ENCODE measurements around the gene SPTLC3. TPM values are rescaled to one million over a fixed set of nuclear protein-coding genes. Genes with fewer than 3 reads are reported as not detected.

Gene SPTLC3
- total and polyA plus RNA-seq, 2 of the 13 experiments (the other 11 are each of a cell fraction or from before 2014, with no cell fraction given): 20.5 to 95.6 TPM

DNA sequence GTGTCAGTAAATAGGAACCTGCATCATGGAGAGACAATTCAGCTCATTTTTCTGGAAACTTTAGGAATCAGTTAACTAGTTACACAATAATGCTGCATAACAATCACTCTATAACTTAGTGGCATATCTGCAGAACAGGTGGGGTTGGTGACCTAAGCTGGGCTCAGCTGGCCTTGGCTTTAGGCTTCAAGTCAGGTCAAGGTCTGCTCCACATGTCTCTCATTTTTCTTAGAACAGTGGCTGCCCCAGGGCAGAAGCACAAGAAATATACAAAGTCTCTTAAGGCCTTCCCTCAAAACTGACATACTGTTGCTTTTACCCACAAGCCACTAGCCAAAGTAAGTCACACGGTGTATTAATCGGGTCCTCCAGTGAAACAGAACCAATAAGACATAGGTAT lies 198.2 kb downstream of the SPTLC3 start:
- Histone ChIP-seq H3K27ac (ENCODE audit: extremely low read length, insufficient read depth, low read length) (no peak overlapping the region), H3K36me3 (replicated peaks in 1 of 2; ENCODE audit: control insufficient read depth in 1 of 2, insufficient read depth in 2 of 2, low read length in 2 of 2) (no peaks in the 10 kb centered on the region), H3K4me1 (ENCODE audit: insufficient read depth, low read length) (no peaks in the 10 kb centered on the region), H3K27me3 (ENCODE audit: control insufficient read depth in 1 of 2, insufficient read depth in 2 of 2, low read length in 2 of 2) (peaks cover 0 to 9% of the 10 kb centered on the region in 2 experiments; a peak in 1 of 5 replicates), H3K9ac (ENCODE audit: insufficient read depth, low read depth, low read length) (no peak overlapping the region), H4K20me1 (ENCODE audit: insufficient read depth, low read length) (no peaks in the 10 kb centered on the region), H2AFZ (ENCODE audit: low read length) (no peak overlapping the region), H3K4me3 (replicated peaks in 1 of 3; ENCODE audit: insufficient read depth in 1 of 3, low read depth in 2 of 3, low read length in 3 of 3) (no peak overlapping the region), H3K4me2 (ENCODE audit: low read depth, low read length) (no peak overlapping the region), H3K9me3 (ENCODE audit: low read length) (no peaks in the 10 kb centered on the region), H3K79me2 (ENCODE audit: insufficient read depth, low read length) (no peaks in the 10 kb centered on the region)
- 44% methylated on average over 2 of the region's 2 CpGs for WGBS (ENCODE audit: low lambda C conversion rate)
- ChIA-PET CTCF (ENCODE audit: low intra/inter-chr PET ratio, low total read pairs) (no interaction called here), POLR2A (no interaction called here)
- in situ Hi-C loops (cut with HindIII; ENCODE audit: extremely low pct_ligation_motif_present, low pct_unique_long_range_greater_than_20kb): no loop called here
- ATAC-seq (no peak), FAIRE-seq (no peak), DNase-seq (ENCODE audit: low spot score) (no peak)
- TF ChIP-seq ZNF660 (CRISPR knock-in tag; IDR thresholded peaks at IDR 0.05; ENCODE audit: borderline replicate concordance, low read depth) (no peak), ARHGAP35 (CRISPR knock-in tag; IDR thresholded peaks at IDR 0.05; ENCODE audit: borderline replicate concordance) (no peak), PAF1 (CRISPR knock-in tag; IDR thresholded peaks at IDR 0.05) (no peak), PLRG1 (conservative IDR thresholded peaks at IDR 0.05) (no peak), ZSCAN29 (CRISPR knock-in tag; conservative IDR thresholded peaks at IDR 0.05) (no peak), LCORL (IDR thresholded peaks at IDR 0.05) (no peak), LCORL (CRISPR knock-in tag; IDR thresholded peaks at IDR 0.05) (no peak), ASH2L (IDR thresholded peaks at IDR 0.05; ENCODE audit: insufficient read length, low read depth, low read length) (no peak), ZNF720 (CRISPR knock-in tag; IDR thresholded peaks at IDR 0.05) (no peak), SRSF1 (optimal IDR thresholded peaks at IDR 0.05; ENCODE audit: low read depth, low read length) (no peak), SSRP1 (CRISPR knock-in tag; IDR thresholded peaks at IDR 0.05) (no peak)
- TF ChIP-seq, protein P1, sequence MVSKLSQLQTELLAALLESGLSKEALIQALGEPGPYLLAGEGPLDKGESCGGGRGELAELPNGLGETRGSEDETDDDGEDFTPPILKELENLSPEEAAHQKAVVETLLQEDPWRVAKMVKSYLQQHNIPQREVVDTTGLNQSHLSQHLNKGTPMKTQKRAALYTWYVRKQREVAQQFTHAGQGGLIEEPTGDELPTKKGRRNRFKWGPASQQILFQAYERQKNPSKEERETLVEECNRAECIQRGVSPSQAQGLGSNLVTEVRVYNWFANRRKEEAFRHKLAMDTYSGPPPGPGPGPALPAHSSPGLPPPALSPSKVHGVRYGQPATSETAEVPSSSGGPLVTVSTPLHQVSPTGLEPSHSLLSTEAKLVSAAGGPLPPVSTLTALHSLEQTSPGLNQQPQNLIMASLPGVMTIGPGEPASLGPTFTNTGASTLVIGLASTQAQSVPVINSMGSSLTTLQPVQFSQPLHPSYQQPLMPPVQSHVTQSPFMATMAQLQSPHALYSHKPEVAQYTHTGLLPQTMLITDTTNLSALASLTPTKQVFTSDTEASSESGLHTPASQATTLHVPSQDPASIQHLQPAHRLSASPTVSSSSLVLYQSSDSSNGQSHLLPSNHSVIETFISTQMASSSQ (IDR thresholded peaks at IDR 0.05; ENCODE audit: low read depth): no peak
- TF ChIP-seq, protein P1 (CRISPR knock-in tag; IDR thresholded peaks at IDR 0.05; ENCODE audit: borderline replicate concordance): no peak
- TF ChIP-seq, protein P2, sequence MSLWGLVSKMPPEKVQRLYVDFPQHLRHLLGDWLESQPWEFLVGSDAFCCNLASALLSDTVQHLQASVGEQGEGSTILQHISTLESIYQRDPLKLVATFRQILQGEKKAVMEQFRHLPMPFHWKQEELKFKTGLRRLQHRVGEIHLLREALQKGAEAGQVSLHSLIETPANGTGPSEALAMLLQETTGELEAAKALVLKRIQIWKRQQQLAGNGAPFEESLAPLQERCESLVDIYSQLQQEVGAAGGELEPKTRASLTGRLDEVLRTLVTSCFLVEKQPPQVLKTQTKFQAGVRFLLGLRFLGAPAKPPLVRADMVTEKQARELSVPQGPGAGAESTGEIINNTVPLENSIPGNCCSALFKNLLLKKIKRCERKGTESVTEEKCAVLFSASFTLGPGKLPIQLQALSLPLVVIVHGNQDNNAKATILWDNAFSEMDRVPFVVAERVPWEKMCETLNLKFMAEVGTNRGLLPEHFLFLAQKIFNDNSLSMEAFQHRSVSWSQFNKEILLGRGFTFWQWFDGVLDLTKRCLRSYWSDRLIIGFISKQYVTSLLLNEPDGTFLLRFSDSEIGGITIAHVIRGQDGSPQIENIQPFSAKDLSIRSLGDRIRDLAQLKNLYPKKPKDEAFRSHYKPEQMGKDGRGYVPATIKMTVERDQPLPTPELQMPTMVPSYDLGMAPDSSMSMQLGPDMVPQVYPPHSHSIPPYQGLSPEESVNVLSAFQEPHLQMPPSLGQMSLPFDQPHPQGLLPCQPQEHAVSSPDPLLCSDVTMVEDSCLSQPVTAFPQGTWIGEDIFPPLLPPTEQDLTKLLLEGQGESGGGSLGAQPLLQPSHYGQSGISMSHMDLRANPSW (CRISPR knock-in tag; IDR thresholded peaks at IDR 0.05; ENCODE audit: borderline replicate concordance): no peak
- TF ChIP-seq, protein P3, sequence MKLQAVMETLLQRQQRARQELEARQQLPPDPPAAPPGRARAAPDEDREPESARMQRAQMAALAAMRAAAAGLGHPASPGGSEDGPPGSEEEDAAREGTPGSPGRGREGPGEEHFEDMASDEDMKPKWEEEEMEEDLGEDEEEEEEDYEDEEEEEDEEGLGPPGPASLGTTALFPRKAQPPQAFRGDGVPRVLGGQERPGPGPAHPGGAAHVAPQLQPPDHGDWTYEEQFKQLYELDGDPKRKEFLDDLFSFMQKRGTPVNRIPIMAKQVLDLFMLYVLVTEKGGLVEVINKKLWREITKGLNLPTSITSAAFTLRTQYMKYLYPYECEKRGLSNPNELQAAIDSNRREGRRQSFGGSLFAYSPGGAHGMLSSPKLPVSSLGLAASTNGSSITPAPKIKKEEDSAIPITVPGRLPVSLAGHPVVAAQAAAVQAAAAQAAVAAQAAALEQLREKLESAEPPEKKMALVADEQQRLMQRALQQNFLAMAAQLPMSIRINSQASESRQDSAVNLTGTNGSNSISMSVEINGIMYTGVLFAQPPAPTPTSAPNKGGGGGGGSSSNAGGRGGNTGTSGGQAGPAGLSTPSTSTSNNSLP (IDR thresholded peaks at IDR 0.05; ENCODE audit: low read depth, low read length): no peak
- intact Hi-C loops (cut with micrococcal nuclease; ENCODE audit: unreplicated experiment): no loop called here
- no TSS peak for BruUV-seq (replicated peaks)
